ENCODE data around the gene DEFB121.
"Not testable (repeated sequence)": the region's sequence is repeated elsewhere in the genome, so short reads cannot be mapped to it uniquely, and the experiment has no call there.

The DEFB121 gene, protein sequence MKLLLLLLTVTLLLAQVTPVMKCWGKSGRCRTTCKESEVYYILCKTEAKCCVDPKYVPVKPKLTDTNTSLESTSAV

DNA sequence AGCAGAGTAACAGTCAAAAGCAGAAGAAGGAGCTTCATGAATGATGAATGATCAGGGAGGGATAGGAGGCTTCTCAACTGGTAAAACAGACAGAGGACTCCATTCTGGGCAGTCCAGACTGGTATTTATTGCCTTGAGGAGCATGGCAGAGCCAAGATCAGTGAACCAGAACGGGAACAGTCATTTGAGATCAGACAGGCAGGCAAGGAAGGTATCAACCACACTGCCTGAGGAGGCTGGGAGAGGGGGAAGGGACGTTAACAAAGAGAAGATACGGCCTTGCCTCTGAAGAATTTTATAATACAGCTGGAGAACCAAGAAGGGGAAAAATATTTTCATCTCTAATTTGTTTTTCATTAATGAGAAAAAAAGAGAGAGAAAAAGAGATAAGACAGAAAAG, at the start of gene DEFB121:
Gene DEFB121, minus strand, starts transcription at position 101 of the 400 bp plus-strand sequence. Its CDS starts 63 bp downstream, at position 38.
- DNase-seq, result no peak

DNA sequence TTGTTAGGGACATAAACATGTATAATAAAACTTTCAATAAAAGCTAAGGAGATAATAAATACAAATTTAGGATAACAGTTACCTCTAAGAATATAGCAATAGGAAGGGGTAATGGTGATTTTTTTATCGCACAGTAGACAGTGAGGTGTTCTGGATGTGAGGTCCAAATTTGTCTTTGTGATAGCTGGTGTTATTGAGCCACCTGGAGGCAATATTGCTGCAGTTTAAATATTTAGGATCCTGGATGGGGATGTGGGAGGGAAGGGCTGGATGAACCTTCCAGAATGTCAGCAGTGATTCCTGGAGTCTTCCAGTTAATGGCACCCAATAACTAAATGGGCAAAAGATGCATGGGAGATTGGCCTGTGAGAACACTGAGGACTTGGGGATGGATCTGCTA, 48.3 kb upstream of the DEFB121 start:
- no peak for DNase-seq

DNA sequence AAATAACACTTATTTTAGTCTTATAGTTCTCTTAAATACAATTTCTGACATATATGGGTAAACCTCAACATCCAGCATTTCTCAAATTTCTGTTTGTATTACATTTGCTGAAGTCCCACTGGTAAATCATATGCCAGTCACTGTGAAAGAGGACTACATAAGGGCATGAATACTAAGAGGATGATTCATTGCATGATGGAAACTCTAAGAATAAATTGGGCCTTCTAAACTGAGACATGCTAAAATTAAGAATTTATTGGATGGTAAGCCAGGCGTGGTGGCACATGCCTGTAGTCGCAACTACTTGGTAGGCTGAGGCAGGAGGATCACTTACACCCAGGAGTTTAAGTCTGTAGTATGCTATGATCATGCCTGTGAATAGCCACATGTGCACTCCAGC, 46.6 kb upstream of the DEFB121 start:
- no peak for DNase-seq

DNA sequence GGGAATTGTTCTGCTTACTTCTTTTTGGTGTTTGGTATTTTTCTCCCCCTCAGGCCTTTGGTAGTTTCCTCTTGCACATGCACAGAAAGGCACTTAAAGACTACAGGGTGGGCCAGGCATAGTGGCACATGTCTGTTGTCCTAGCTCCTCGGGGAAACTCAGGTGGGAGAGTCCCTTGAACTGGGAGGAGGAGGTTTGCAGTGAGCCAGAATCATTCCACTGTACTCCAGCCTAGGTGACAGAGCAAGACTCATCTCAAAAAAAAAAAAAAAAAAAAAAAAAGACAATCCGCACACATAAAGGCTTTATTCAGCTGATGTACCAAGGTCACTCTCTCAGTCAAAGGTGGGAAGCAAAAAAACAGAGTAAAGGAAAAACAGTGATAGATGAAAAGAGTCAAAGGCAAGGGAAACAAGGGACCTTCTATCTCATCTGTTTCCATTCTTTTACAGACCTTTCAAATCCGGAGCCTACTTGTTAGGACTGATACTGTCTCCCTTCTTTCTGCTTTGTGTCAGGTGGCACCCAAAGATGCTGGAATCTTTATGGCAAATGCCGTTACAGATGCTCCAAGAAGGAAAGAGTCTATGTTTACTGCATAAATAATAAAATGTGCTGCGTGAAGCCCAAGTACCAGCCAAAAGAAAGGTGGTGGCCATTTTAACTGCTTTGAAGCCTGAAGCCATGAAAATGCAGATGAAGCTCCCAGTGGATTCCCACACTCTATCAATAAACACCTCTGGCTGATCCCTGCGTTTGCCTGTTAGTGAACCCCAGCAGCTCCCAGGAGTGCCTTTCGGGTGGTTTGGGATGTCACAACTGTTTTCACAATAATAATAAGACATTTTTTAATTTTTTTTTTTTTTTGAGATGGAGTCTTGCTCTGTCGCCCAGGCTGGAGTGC, 43.7 kb upstream of the DEFB121 start:
- DNase-seq, result no peak

DNA sequence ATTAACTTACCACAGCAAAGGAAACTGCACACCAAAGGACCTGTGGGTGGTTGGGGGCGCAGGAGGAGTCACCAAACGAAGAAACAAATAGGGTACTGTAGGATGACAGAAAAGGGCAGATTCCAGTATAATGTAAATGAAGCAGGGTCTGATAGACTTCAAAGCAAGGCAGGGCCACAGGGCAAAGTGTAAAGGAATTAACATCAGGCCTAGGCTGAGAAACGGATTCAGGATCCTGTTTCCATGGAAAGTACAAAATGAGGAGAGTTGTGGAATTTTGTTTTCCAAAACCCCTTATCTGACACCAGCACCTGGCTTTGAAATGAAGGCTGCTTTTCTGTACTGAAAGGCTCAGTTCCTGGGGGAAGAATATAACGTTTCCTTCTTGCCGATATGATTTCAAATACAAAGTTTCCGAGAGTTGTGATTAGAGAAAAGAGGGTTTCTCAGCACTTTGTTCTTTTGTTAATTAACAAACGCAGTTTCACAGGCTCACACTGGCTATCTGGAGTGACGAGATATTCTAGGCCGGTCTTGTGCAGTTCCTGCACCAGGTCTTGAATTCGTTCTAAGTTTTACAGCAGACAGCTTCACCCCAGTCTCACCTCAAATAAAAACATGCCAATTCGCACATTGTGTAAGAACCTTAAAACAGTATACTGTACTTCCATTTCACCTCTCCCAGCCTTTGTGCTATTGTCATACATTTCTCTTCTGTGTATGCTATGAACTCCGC, 40.2 kb upstream of the DEFB121 start:
- DNase-seq, result no peak

DNA sequence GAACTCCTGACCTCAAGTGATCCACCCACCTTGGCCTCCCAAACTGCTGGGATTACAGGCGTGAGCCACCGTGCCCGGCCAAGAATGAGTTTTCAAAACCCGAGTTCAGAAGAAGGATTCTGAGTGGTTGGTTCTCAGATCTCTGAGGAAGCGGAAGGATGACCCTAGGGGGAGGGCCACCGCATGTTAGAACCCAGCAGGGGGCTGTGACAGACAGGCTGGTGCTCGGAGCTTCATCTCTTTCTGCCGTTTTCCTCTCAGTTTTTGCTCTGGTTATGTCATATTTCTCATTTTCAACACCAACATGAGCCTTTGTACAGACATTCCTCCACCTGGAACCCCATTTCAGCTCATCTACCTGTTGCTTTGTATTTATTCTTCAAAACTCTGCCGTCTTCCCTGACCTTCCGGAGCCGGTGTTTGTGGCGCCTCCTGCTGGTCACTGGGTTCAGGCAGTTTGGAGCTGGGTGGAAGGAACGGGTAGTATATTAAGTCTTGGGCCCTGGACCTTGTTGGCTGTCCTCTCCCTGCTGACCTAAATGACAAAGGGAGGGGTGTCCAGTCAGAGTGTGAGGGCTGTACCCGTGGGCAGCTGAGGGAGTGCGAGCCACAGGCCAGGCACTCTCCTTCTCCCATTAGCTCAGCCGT, 34.1 kb upstream of the DEFB121 start, which contains the start of gene DEFB123:
Gene DEFB123, plus strand, starts transcription at position 621 of the 648 bp plus-strand sequence. CDS start 67 bp downstream, outside the sequence.
- DNase-seq, result no peak

DNA sequence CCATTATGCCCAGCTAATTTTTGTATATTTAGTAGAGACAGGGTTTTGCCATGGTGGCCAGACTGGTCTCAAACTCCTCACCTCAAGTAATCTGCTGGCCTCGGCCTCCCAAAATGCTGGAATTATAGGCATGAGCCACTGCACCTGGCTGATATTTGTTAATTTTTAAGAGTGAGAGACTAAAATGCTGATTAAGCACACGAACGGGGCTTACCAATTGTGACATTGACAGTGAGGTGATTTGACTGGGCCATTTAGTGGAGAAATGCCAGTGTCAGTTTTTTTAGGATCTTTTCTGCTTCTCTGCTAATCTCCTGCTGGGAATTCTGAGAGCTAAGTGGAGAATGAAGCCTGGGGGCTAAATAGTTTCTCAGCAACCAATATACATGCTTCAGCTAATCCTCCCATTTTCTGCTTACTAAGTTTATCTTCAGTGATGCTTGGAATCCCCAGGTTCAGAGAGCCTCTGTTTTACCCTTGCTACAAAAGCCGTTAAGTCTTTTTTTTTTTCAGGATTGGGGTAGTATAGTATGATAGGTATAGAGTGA, 24.6 kb upstream of the DEFB121 start:
- DNase-seq, result no peak

DNA sequence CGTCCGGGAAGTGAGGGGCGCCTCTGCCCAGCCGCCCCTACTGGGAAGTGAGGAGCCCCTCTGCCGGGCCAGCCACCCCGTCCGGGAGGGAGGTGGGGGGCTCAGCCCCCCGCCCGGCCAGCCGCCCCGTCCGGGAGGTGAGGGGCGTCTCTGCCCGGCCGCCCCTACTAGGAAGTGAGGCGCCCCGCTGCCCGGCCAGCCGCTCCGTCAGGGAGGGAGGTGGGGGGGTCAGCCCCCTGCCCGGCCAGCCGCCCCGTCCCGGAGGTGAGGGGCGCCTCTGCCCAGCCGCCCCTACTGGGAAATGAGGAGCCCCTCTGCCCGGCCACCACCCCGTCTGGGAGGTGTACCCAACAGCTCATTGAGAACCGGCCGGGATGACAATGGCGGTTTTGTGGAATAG, 21.6 kb upstream of the DEFB121 start:
- not testable (repeated sequence) for DNase-seq

DNA sequence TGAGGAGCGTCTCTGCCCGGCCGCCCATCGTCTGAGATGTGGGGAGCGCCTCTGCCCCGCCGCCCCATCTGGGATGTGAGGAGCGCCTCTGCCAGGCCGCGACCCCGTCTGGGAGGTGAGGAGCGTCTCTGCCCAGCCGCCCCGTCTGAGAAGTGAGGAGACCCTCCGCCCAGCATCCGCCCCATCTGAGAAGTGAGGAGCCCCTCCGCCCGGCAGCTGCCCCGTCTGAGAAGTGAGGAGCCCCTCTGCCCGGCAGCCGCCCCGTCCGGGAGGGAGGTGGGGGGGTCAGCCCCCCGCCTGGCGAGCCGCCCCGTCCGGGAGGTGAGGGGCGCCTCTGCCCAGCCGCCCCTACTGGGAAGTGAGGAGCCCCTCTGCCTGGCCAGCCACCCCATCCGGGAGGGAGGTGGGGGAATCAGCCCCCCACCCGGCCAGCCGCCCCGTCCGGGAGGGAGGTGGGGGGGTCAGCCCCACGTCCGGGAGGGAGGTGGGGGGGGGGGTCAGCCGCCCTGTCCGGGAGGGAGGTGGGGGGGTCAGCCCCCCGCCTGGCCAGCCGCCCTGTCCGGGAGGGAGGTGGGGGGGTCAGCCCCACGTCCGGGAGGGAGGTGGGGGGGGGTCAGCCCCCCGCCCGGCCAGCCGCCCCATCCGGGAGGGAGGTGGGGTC, 21.0 kb upstream of the DEFB121 start:
- not testable (repeated sequence) for DNase-seq

DNA sequence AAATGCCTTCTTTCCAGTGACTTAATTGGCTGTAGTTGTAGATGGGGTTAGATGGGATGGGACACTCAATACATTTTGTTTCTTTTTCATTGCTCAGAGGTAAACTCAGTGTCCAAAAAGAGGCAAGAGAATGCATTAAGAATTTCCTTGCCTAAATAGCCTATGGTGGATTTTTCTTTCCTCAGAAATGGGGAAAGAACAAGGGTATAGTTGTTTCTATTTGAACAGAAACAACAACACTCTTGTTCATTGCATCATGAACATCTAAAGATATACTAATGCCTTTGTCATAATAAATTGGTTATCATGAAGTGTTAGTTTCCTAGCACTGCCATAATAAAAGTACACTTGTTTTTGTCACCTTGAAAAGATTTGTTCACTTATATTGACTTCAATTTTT, 19.8 kb upstream of the DEFB121 start:
- no peak for DNase-seq

DNA sequence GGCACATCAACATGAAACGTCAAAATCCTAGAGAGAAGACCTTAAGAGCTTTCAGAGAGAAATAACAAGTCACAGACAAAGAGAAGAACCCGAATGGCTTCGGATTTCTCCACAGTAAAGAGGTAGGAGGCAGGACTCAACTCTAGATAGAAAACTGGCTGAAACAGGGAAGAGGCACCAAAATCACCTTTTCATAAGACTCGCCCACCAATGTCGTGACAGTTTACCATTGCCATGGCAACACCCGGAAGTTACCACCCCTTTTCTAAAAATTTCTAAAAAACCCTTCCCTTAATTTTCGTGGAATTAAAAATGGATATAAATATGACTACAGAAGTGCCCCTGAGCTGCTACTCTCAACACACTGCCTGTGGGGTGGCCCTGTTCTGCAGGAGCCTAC, 12.3 kb upstream of the DEFB121 start:
- no peak for DNase-seq

DNA sequence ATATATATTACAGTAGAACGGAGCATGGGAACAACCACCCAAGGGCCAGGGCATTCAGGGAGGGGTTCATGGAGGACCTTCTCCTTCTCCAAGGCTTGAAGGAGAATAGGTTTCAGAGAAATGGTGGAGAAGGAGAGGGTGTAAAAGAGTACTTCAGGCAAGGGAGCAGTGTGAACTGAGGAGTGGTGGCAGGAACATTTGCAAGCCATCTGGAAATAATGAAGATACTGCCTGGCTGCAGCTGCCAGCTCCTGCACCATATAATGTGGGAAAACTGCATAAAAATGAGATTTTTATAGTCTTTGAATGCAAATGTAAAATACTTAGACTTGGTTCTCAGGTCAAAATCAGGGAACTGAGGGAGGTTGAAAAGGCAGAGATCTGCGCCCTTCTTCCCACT, 9.6 kb upstream of the DEFB121 start:
- no peak for DNase-seq

DNA sequence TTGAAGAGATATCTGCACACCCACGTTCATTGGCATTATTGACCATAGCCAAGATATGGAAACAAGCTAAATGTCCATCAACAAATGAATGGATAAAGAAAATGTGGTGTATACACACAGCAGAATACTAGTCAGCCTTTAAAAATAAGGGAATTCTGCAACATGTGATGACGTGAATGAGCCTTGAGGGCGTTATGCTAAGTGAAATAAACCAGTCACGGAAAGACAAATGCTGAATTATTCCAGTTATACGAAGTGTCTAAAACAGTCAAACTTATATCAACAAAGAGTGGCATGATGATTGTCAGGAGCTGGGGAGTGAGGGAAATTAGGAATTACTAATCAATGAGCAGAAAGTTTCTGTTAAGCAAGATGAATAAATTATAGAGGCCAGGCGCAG, 8.4 kb upstream of the DEFB121 start:
- no peak for DNase-seq

DNA sequence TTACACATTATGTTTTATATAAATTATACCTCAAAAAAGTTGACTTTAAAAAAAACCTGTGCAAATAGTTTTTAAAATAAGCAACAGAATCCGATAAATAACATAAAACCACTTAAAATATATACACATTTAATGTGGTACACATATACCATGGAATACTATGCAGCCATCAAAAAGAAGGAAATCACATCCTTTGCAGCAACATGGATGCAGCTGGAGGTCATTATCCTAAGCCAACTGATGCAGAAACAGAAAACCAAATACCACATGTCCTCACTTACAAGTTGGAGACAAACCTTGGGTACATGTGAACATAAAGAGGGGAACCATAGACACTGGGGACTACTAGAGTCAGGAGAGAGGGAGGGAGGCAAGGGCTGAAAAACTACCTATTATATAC, 4.0 kb upstream of the DEFB121 start:
- DNase-seq, result no peak

DNA sequence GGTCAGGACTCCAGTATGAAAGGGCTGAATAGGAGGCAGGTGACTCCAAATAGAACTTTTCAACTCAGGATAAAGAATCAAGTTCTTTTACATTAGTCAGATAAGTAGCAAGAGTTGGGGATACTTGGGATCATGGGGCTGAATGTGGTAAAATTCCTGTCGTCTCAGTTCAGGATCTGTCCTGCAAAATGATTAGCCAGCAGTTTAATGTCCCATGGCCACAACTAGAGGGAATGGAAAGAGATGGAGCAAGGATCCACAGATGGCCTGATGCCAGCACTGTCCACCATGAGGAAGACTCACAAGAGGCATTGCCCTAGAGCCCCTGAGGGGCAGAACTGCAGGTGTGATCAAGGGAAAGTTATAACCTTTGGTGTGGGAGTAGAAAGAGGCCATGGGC, 2.1 kb downstream of the DEFB121 start:
- DNase-seq, result no peak

DNA sequence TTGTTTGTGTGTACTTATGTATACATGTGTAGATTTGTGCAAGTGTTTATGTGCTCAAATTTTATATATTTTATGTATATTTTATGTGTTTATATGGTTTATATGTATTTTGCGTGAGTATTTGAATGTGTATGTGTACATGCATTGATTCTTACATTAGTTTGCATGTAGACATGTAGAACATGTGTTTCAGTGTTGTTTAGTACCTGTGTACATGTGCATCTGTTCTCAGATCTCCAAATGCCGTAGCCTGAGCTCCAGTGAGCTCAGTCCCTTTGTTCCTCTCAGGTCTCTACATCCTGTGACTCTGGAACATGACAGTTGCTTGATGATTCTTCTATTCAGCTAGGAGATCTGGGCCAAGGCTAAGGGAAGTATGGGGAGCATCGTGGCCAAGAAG, 11.1 kb downstream of the DEFB121 start:
- no peak for DNase-seq

DNA sequence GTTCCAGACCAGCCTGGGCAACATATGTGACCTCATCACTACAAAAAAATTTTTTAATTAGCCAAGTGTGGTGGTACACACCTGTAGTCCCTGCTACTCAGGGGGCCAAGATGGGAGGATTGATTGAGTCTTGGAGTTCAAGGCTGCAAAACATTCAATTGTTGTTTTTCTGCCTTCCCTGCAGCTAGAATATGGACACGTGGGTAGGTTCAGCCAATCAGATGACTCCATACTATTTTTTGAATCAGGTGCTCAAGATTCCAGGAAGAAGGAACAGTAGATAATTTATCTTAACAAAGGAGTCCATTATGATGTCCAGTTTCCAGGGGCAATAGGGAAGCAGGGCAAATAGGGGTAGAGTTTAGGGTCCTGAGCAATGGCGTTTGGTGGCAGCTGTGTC, 13.2 kb downstream of the DEFB121 start:
- no peak for DNase-seq

DNA sequence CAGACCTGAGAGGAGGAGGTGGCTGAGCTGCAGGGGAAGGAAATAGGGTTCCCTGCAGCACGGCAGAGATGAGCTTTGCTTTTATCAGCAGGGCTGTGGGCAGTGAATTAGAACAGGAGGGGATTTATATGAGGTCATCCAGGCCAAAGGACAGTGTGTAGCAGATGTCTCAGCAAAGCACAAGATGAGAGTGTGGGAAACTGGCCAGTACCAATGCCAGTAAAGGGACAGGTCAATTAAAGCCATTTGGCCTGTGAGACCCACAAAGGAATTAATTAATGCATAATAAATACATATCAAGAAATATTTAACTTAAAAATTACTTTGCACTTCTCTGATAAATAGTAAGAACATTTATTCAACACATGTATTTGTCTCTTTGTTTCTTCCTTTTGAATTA, 15.5 kb downstream of the DEFB121 start, which contains the start of gene DEFB119:
Gene DEFB119, minus strand, starts transcription at position 101 of the 400 bp plus-strand sequence. CDS start 107 bp downstream, outside the sequence.
- DNase-seq, result no peak

DNA sequence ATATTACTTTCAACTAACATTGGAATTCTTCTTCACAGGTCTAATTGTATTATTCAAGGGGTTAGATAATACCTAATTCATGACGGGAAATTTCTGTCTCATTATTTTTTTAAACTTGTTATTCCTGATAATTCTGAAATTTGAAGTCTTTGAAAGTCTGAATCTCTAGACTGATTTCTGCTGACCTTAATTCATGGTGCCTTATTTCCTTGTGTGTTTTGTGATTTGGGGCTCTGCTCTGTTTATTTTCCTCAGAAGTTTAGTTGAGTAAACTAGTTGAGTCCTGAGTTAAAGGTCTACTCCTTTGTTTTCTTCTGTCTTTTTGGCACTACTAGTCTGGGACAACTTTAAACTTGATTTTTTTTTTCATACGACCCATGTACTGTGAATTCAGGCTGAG, 31.7 kb downstream of the DEFB121 start:
- no peak for DNase-seq

DNA sequence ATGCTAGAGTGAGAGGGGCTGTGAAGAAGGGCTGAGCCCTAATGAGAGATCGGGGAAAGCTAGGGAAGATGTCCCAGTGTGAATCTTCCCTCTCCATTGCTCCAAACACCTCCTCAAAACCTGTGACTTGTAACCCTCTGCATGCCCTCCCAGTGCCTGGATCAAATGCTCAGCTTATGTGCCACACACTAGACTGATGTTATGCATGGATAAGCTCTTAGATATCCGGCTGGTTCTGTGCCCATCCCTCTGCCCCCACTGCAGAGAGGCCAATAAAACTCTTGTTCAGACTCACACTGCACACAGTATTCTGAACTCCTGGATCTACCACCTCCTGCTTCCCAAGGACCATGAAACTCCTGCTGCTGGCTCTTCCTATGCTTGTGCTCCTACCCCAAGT, 37.7 kb downstream of the DEFB121 start, which contains the start of gene DEFB118:
Gene DEFB118, plus strand, starts transcription at position 301 of the 400 bp plus-strand sequence. Its CDS starts 50 bp downstream, at position 351.
- DNase-seq, result no peak

DNA sequence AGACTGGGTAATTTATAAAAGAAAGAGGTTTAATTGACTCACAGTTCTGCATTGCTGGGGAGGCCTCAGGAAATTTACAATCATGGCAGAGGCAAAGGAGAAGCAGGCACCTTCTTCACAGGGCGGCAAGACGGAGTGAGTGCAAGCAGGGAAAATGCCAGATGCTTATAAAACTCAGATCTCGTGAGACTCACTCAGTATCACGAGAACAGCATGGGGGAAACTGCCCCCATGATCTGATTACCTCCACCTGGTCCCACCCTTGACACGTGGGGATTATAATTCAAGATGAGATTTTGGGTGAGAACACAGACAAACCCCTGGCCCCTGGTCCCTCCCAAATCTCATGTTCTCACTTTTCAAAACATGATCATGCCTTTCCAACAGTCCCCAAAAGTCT, 41.7 kb downstream of the DEFB121 start:
- not testable (repeated sequence) for DNase-seq

DNA sequence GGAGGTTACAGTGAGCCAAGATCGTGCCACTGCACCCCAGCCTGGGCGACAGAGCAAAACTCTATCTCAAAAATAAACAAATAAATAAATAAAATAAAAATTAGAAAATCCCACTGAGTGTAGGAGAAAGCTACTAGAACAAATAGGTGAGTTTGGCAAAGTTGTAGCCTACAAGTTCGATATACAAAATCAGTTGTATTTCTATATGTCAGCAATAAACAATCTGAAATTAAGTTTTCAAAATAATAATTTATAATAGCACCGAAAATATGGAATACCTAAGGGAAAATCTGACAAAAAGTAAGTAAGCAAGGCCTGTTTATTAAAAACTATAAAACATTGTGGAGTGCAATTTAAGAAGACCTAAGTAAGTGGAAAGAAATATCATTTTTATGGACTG, 42.7 kb downstream of the DEFB121 start:
- DNase-seq, result no peak

Measured in DMS 273 treated with DMSO at 0.1 percent for 48 hours (cell line).